GM19438 (cell line): ENCODE measurements around the gene WDFY3.
"Not testable (repeated sequence)": the region's sequence is repeated elsewhere in the genome, so short reads cannot be mapped to it uniquely, and the experiment has no call there.

ENCODE experiments used
- ATAC-seq: cut with Tn5 transposase; IDR thresholded peaks from one replicate; pipeline ENCODE4 v1.9.1; 2021; ENCODE audit warnings: low read depth; ENCODE audit not compliant: unreplicated experiment

Gene WDFY3

GRCh38 chr4:84683064-84683850, 283.2 kb downstream of the WDFY3 start:
- no peak for ATAC-seq

- ATAC-seq: not testable (repeated sequence)
Observed at GRCh38 chr4:84682661-84683060, 283.8 kb downstream of the WDFY3 start.

- no peak for ATAC-seq
Observed at GRCh38 chr4:84681486-84682274, 284.8 kb downstream of the WDFY3 start.

GRCh38 chr4:84680956-84681355, 285.5 kb downstream of the WDFY3 start:
- ATAC-seq: no peak

- no peak for ATAC-seq
Observed at GRCh38 chr4:84678976-84679744, 287.3 kb downstream of the WDFY3 start.

GRCh38 chr4:84677995-84678394, 288.5 kb downstream of the WDFY3 start:
- ATAC-seq: no peak

- ATAC-seq: no peak
Observed at GRCh38 chr4:84677093-84677492, 289.4 kb downstream of the WDFY3 start.

- ATAC-seq: no peak
Observed at GRCh38 chr4:84673475-84674240, 292.8 kb downstream of the WDFY3 start.

GRCh38 chr4:84672177-84672576, 294.3 kb downstream of the WDFY3 start:
- no peak for ATAC-seq

- no peak for ATAC-seq
Observed at GRCh38 chr4:84669201-84669600, 297.3 kb downstream of the WDFY3 start.

- no peak for ATAC-seq
Observed at GRCh38 chr4:84666439-84666838, 300.1 kb downstream of the WDFY3 start.

- ATAC-seq: not testable (repeated sequence)
Observed at GRCh38 chr4:84664767-84665166, 301.7 kb downstream of the WDFY3 start.

GRCh38 chr4:84661191-84661939, 305.1 kb downstream of the WDFY3 start:
- no peak for ATAC-seq

- no peak for ATAC-seq
Observed at GRCh38 chr4:84660606-84661005, 305.9 kb downstream of the WDFY3 start.

GRCh38 chr4:84652478-84652877, 314.0 kb downstream of the WDFY3 start:
- no peak for ATAC-seq

GRCh38 chr4:84651499-84651898, 315.0 kb downstream of the WDFY3 start:
- ATAC-seq: no peak

GRCh38 chr4:84648863-84649647, 317.4 kb downstream of the WDFY3 start:
- ATAC-seq: no peak

GRCh38 chr4:84648178-84648577, 318.3 kb downstream of the WDFY3 start:
- ATAC-seq: no peak

GRCh38 chr4:84647312-84647884, 319.1 kb downstream of the WDFY3 start:
- ATAC-seq: no peak
